Stomach (tissue), 4 donors: ENCODE measurements around the gene C16orf46.

Source experiments
- CTCF ChIP-seq, 7 experiments: fragments of 450-650 bp in 4 of 7; fragments of 200-600 bp in 3 of 7; sonication (generic) in 3 of 7; IDR thresholded peaks; one replicate each; pipeline ENCODE4 v1.5.1; 2016 to 2019; ENCODE audit warnings: antibody characterized with exemption in 7 of 7, control low read depth in 2 of 7, mild to moderate bottlenecking in 1 of 7
- EP300 ChIP-seq: sonication (generic); formaldehyde crosslinking; IDR thresholded peaks from one replicate; pipeline ENCODE4 v1.6.1; 2017; ENCODE audit warnings: antibody characterized with exemption
- POLR2A ChIP-seq, 4 donors: fragments of 450-650 bp; IDR thresholded peaks; one replicate each; pipeline ENCODE4 v1.6.1; 2016; ENCODE audit warnings: antibody characterized with exemption in 4 of 4, control low read depth in 2 of 4, mild to moderate bottlenecking in 1 of 4, moderate library complexity in 1 of 4
- POLR2AphosphoS5 ChIP-seq, 3 donors: sonication (generic); formaldehyde crosslinking; IDR thresholded peaks; one replicate each; pipeline ENCODE4 v1.6.1; 2016; ENCODE audit warnings: antibody characterized with exemption in 3 of 3

- TF ChIP-seq CTCF (IDR thresholded peaks at IDR 0.05) (no peak), POLR2A (IDR thresholded peaks at IDR 0.05) (no peak), POLR2AphosphoS5 (IDR thresholded peaks at IDR 0.05) (no peak), EP300 (no peak)
Measured at GRCh38 chr16:81026429-81026828, 50.6 kb downstream of the C16orf46 start.
